OCI-LY3 (cell line): ENCODE results near the gene FILIP1L.

ENCODE experiments used
- H2AFZ ChIP-seq: fragments of 200-600, 300-600 bp; shearing (Covaris generic); 2 replicates; pipeline ENCODE4 v1.6.0; 2014; ENCODE audit warnings: antibody characterized with exemption, low read depth, low read length
- H3K27ac ChIP-seq: fragments of 200-600, 300-600 bp; sonication (generic); 2 replicates; pipeline ENCODE4 v1.5.1; 2014; ENCODE audit warnings: mild to moderate bottlenecking, low read length, moderate library complexity, mixed read lengths
- H3K27me3 ChIP-seq: fragments of 200-600, 300-600 bp; sonication (generic); 2 replicates; pipeline ENCODE4 v1.6.1; 2014; ENCODE audit warnings: low read depth, low read length, mixed read lengths
- H3K36me3 ChIP-seq: fragments of 200-600, 300-600 bp; sonication (generic); replicated peaks from 2 replicates; pipeline ENCODE3; 2014; ENCODE audit warnings: low read depth, low read length, mixed read lengths
- H3K4me1 ChIP-seq: fragments of 300-600, 200-600 bp; sonication (generic); 2 replicates; pipeline ENCODE4 v1.6.1; 2014; ENCODE audit warnings: low read length, mixed read lengths
- H3K4me2 ChIP-seq: fragments of 200-600, 300-600 bp; sonication (generic); 2 replicates; pipeline ENCODE4 v1.6.1; 2014; ENCODE audit warnings: low read length, mixed read lengths
- H3K4me3 ChIP-seq: fragments of 300-600, 200-600 bp; sonication (generic); 2 replicates; pipeline ENCODE4 v1.5.1; 2014; ENCODE audit warnings: antibody characterized with exemption, mild to moderate bottlenecking, low read length, moderate library complexity
- H3K79me2 ChIP-seq: fragments of 300-600, 200-600 bp; shearing (Covaris generic); 2 replicates; pipeline ENCODE4 v1.6.1; 2014; ENCODE audit warnings: mild to moderate bottlenecking, low read length, mixed read lengths
- H3K9ac ChIP-seq: fragments of 300-600, 200-600 bp; shearing (Covaris generic); 2 replicates; pipeline ENCODE4 v1.6.0; 2014; ENCODE audit warnings: mild to moderate bottlenecking, low read length, moderate library complexity
- H3K9me3 ChIP-seq: fragments of 200-600, 300-600 bp; shearing (Covaris generic); 2 replicates; pipeline ENCODE4 v1.6.1; 2014; ENCODE audit warnings: low read length, mixed read lengths; ENCODE audit not compliant: insufficient read depth
- H4K20me1 ChIP-seq: fragments of 200-600, 300-600 bp; sonication (generic); 2 replicates; pipeline ENCODE4 v1.6.1; 2016; ENCODE audit warnings: low read length, mixed read lengths; ENCODE audit not compliant: insufficient read depth
- EZH2phosphoT487 ChIP-seq: fragments of 200-600 bp; shearing (Covaris generic); IDR thresholded peaks from 2 replicates; pipeline ENCODE4 v1.6.1; 2018; ENCODE audit warnings: antibody characterized with exemption, mixed run types, low read depth
- TF ChIP-seq, protein P1 (sequence below): fragments of 200-600, 300-600 bp; sonication (generic); IDR thresholded peaks from 2 replicates; pipeline ENCODE4 v1.5.1; 2014; ENCODE audit warnings: antibody characterized with exemption, low read length, low read depth

The FILIP1L gene

DNA sequence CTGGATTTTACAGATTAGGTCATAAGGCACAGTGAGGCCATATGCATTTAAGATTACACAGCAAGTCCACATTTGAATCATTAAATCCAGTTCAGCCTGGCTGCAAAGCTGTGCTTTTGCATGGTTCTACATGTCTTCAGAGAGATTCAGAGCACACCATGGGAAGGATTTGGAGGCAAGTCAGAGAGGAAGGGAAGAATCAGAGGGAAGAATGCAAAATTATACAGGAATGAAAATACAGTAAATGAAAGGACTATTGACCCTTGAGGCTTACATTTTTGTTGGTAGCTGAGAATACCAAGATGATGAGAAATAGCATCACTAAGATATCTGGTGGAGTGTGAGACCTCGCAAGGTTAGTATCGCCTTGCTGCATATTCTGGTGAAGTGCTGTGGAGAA, 13.9 kb downstream of the FILIP1L start:
- no peaks in the 10 kb centered on the region for H4K20me1 ChIP-seq
- H3K36me3 ChIP-seq: peaks cover 3% of the 10 kb centered on the region
- H3K4me2 ChIP-seq: no peak overlapping the region
- H3K9me3 ChIP-seq: no peaks in the 10 kb centered on the region
- no peak overlapping the region for H3K27ac ChIP-seq
- peaks cover 16% of the 10 kb centered on the region for H3K4me1 ChIP-seq
- TF ChIP-seq EZH2phosphoT487: no peak
- TF ChIP-seq, protein P1, sequence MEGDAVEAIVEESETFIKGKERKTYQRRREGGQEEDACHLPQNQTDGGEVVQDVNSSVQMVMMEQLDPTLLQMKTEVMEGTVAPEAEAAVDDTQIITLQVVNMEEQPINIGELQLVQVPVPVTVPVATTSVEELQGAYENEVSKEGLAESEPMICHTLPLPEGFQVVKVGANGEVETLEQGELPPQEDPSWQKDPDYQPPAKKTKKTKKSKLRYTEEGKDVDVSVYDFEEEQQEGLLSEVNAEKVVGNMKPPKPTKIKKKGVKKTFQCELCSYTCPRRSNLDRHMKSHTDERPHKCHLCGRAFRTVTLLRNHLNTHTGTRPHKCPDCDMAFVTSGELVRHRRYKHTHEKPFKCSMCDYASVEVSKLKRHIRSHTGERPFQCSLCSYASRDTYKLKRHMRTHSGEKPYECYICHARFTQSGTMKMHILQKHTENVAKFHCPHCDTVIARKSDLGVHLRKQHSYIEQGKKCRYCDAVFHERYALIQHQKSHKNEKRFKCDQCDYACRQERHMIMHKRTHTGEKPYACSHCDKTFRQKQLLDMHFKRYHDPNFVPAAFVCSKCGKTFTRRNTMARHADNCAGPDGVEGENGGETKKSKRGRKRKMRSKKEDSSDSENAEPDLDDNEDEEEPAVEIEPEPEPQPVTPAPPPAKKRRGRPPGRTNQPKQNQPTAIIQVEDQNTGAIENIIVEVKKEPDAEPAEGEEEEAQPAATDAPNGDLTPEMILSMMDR: no peak
- no peak overlapping the region for H3K9ac ChIP-seq
- no peak overlapping the region for H3K4me3 ChIP-seq
- no peaks in the 10 kb centered on the region for H3K79me2 ChIP-seq
- H3K27me3 ChIP-seq: no peaks in the 10 kb centered on the region
- no peak overlapping the region for H2AFZ ChIP-seq

DNA sequence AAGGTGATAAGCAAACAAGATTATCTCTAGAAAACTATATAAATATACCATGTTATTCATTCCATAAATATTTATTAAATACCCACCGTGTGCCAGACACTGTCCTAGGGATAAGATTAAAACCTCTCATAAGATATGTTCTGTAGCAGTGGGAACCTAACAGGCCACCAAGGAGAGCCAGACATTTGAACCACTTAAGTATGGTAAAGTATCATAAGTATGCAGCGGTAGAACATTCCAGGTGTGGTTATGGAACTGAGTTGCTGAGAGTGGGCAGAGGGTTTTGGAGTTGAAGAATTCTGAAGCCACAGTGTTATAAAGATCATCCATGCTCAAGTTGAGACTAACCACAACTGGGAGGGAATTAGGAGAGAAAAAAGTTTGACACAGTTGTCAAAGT, 14.7 kb downstream of the FILIP1L start:
- Histone ChIP-seq H3K4me1 (peaks cover 8% of the 10 kb centered on the region), H3K79me2 (no peaks in the 10 kb centered on the region), H3K36me3 (peaks cover 3% of the 10 kb centered on the region), H4K20me1 (no peaks in the 10 kb centered on the region), H3K9me3 (no peaks in the 10 kb centered on the region), H3K27me3 (no peaks in the 10 kb centered on the region), H3K27ac (no peak overlapping the region), H2AFZ (no peak overlapping the region), H3K9ac (no peak overlapping the region), H3K4me2 (no peak overlapping the region), H3K4me3 (no peak overlapping the region)
- no peak for TF ChIP-seq EZH2phosphoT487

DNA sequence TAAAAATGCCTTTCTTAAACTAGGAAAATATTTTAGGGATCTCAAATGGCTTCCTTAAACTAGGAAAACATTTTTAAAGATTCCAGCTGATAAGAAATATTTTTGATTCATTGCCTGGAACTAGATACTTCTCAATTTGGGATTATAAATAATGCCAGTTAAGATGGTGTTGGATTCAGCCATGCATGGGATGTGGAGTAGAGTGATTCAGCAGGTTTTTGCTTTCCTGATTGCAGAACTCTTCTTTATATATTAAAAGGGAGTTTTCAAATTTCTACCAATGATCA, 15.6 kb downstream of the FILIP1L start:
- H3K4me2 ChIP-seq: no peak overlapping the region
- H3K9ac ChIP-seq: no peak overlapping the region
- no peak overlapping the region for H3K27ac ChIP-seq
- no peak overlapping the region for H3K4me3 ChIP-seq
- no peaks in the 10 kb centered on the region for H3K27me3 ChIP-seq
- no peaks in the 10 kb centered on the region for H4K20me1 ChIP-seq
- TF ChIP-seq, protein P1: no peak
- TF ChIP-seq EZH2phosphoT487: no peak
- H3K79me2 ChIP-seq: no peaks in the 10 kb centered on the region
- H3K4me1 ChIP-seq: no peaks in the 10 kb centered on the region
- no peaks in the 10 kb centered on the region for H3K9me3 ChIP-seq
- peaks cover 3% of the 10 kb centered on the region for H3K36me3 ChIP-seq
- H2AFZ ChIP-seq: no peak overlapping the region

DNA sequence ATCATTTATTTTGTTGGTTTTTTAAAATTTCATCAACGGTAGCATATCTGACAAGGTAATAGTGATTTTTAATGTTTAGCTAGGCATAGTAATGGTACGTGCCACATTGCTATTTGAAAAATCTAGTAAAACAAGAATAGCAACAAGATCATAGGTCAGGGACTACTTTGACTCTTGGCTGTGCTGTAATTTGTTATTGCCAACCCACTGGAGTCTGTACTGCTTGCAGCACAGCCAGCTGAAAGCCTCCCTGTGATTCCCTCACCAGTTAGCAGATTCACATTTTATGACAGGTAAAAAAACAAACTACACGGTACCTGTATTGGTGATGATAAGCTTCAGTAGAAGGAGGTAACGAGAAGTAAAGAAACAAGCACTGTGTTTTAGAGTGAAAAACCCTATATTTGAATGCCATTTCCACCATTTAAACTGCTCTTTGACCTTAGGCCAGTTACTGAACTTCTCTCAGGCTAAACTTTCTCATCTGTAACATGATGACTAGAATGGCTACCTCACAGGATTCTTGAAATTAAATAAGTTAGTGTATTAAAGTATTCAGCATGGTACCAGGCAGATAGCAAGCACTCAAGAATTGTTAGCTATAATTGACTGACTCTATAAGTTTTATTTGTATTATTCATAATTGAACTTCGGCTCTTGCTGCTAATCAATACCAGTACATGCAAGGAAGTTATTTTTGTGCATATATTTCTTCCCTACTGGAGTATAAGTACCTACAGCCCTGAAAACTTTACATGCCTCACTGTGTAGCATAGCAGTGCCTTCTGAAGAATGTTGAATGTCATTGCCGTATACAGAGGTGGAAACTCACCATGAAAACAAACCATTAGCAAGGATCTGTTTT, 16.1 kb downstream of the FILIP1L start:
- no peak overlapping the region for H3K9ac ChIP-seq
- H3K4me1 ChIP-seq: no peaks in the 10 kb centered on the region
- no peaks in the 10 kb centered on the region for H3K79me2 ChIP-seq
- H2AFZ ChIP-seq: no peak overlapping the region
- H3K9me3 ChIP-seq: no peaks in the 10 kb centered on the region
- TF ChIP-seq EZH2phosphoT487: no peak
- TF ChIP-seq, protein P1: no peak
- no peaks in the 10 kb centered on the region for H4K20me1 ChIP-seq
- no peaks in the 10 kb centered on the region for H3K36me3 ChIP-seq
- no peak overlapping the region for H3K4me3 ChIP-seq
- no peaks in the 10 kb centered on the region for H3K27me3 ChIP-seq
- H3K4me2 ChIP-seq: no peak overlapping the region
- no peak overlapping the region for H3K27ac ChIP-seq
